PC-3 (cell line): ENCODE data around the gene MASP1. TPM values are rescaled to one million over a fixed set of nuclear protein-coding genes. Genes with fewer than 3 reads are reported as not detected.

Experiments
- ATAC-seq: fragments of 200-7000 bp; cut with Tn5 transposase; 2 replicates; pipeline ENCODE4 v1.9.1; 2020; ENCODE audit warnings: mild to moderate bottlenecking, moderate library complexity
- BruUV-seq: library from RNA; stranded (reverse); fragments of 400-500 nt; replicated peaks from 2 replicates; lab custom pipeline; 2021; lab: Mats Ljungman, UMichigan
- CTCF ChIA-PET: fragments of 300-600 bp; sonication (Branson Sonifier 250); formaldehyde crosslinking; loops from one replicate; lab custom pipeline; 2022; ENCODE audit warnings: antibody characterized with exemption; lab: Charles Lee
- POLR2A ChIA-PET: fragments of 300-600 bp; sonication (Branson Sonifier 250); formaldehyde crosslinking; loops from one replicate; lab custom pipeline; 2022; ENCODE audit warnings: antibody characterized with exemption; ENCODE audit not compliant: unreplicated experiment; lab: Charles Lee
- DNase-seq: peaks from one replicate; pipeline ENCODE4 v3.0.0-alpha.2; 2015
- H2AFZ ChIP-seq: fragments of 300-600 bp; sonication (generic); 2 replicates; pipeline ENCODE4 v1.6.0; 2016; ENCODE audit warnings: antibody characterized with exemption, low read length
- H3F3A ChIP-seq: fragments of 300-600 bp; sonication (generic); one replicate; pipeline ENCODE4 v1.6.0; 2017; ENCODE audit warnings: antibody characterized with exemption, low read length, control low read depth, mild to moderate bottlenecking; ENCODE audit not compliant: unreplicated experiment
- H3K27ac ChIP-seq: fragments of 300-600 bp; sonication (generic); 2 replicates; pipeline ENCODE4 v1.5.1; 2016; ENCODE audit warnings: mild to moderate bottlenecking, low read length
- H3K27me3 ChIP-seq: fragments of 300-600 bp; sonication (generic); 2 replicates; pipeline ENCODE4 v1.6.1; 2016; ENCODE audit warnings: low read length, mixed read lengths
- H3K36me3 ChIP-seq: fragments of 300-600 bp; sonication (generic); 2 replicates; pipeline ENCODE4 v1.6.1; 2016; ENCODE audit warnings: low read depth, mixed run types, low read length, mixed read lengths
- H3K4me1 ChIP-seq: fragments of 300-600 bp; sonication (generic); 2 replicates; pipeline ENCODE4 v1.5.1; 2016; ENCODE audit warnings: low read length; ENCODE audit not compliant: insufficient read depth
- H3K4me2 ChIP-seq: fragments of 300-600 bp; sonication (generic); 2 replicates; pipeline ENCODE4 v1.6.0; 2016; ENCODE audit warnings: low read length
- H3K4me3 ChIP-seq: fragments of 300-600 bp; sonication (generic); 2 replicates; pipeline ENCODE4 v1.5.1; 2016; ENCODE audit warnings: mild to moderate bottlenecking, low read length, mixed read lengths
- H3K79me2 ChIP-seq: fragments of 300-600 bp; sonication (generic); 2 replicates; pipeline ENCODE4 v1.6.1; 2017; ENCODE audit warnings: low read length, mixed read lengths
- H3K9ac ChIP-seq: fragments of 300-600 bp; sonication (generic); 2 replicates; pipeline ENCODE4 v1.6.0; 2016; ENCODE audit warnings: mild to moderate bottlenecking, low read length
- H3K9me2 ChIP-seq: fragments of 300-600 bp; sonication (generic); replicated peaks from 2 replicates; pipeline ENCODE4 v1.6.1; 2016; ENCODE audit warnings: mixed run types, low read length, mixed read lengths
- H3K9me3 ChIP-seq: fragments of 300-600 bp; sonication (generic); 2 replicates; pipeline ENCODE4 v1.6.1; 2016; ENCODE audit warnings: low read length, mixed read lengths
- H4K20me1 ChIP-seq: fragments of 300-600 bp; sonication (generic); 2 replicates; pipeline ENCODE4 v1.6.1; 2016; ENCODE audit warnings: low read length, mixed read lengths
- CTCF ChIP-seq: fragments of 300-600 bp; sonication (generic); conservative IDR thresholded peaks from 2 replicates; pipeline ENCODE4 v1.5.1; 2017; ENCODE audit warnings: antibody characterized with exemption, low read depth, mild to moderate bottlenecking, low read length
- EZH2 ChIP-seq: fragments of 300-600 bp; sonication (generic); IDR thresholded peaks from one replicate; pipeline ENCODE4 v1.6.1; 2017; ENCODE audit warnings: antibody characterized with exemption, mild to moderate bottlenecking, low read length; ENCODE audit not compliant: unreplicated experiment
- EZH2phosphoT487 ChIP-seq: fragments of 300-600 bp; sonication (generic); IDR thresholded peaks from 2 replicates; pipeline ENCODE4 v1.6.1; 2018; ENCODE audit warnings: mild to moderate bottlenecking, antibody characterized with exemption, low read length, borderline replicate concordance
- intact Hi-C: fragments of 100-400 bp; cut with micrococcal nuclease; formaldehyde crosslinking; loops from 2 replicates; pipeline ENCODE4 v1.9.0; 2023
- total RNA-seq: library from RNA; depleted of rRNA; stranded (reverse); fragments of >200 nt; gene quantifications from 2 replicates; pipeline ENCODE4 v1.2.3, GENCODE V29; 2014

The MASP1 gene
- total RNA-seq, 1 experiment from 2014 or later: 0.07 TPM

DNA sequence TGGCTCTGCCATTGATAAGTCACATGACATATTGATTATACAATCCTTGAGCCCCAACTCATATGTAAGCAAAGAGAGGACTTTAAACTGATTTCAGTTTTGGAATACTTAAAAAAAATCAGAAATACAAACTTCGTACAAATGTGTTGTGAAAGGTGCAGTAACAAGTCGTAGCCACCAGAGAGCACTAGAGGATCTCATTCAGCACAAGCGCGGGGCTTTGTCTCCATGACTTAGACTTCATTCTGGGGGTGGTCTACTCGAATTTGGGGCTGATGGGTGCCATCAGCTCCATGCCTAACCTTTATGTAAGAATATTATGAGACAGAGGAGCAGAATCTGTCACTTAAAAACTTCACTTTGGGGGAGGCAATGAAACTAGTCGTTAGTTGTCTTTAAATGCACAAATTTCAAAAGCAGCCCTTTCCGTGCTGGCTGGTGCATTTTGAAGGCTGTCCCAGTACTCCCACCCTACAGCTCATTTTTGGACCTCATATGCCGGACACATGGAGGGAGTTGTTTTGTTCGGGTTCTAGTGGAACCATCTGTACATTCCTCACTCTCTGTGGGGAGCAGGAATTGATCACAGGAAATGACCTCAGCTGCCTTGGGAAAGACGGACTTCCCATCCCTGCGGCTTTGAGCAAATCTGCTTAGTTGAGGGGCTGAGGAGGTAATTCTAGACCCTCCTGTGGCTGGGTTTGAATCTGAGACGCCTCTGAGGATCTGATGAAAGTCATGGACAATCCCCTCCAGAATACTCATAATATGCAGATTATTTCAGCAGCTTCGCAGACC lies 27.5 kb upstream of the MASP1 start:
- Histone ChIP-seq H3K9me3 (no peaks in the 10 kb centered on the region), H3K79me2 (no peaks in the 10 kb centered on the region), H3K36me3 (no peaks in the 10 kb centered on the region), H3K9ac (no peak overlapping the region), H3K27ac (no peak overlapping the region), H2AFZ (peak overlapping the region; percentile 77), H3K27me3 (peaks cover 46% of the 10 kb centered on the region), H3K4me2 (peak overlapping the region; percentile 80), H3K4me3 (peak overlapping the region; percentile 57), H3F3A (no peaks in the 10 kb centered on the region), H3K9me2 (no peaks in the 10 kb centered on the region), H3K4me1 (peaks cover 4% of the 10 kb centered on the region; the same call in 1 of the 2 replicates), H4K20me1 (no peaks in the 10 kb centered on the region)
- no TSS peak for BruUV-seq
- POLR2A ChIA-PET: no interaction called here
- DNase-seq: peak; percentile 67
- CTCF ChIA-PET: interaction anchor here (1.6 to 3.0 kb wide), 2 partner anchors 99 to 360 kb away, joined by 9 to 24 read pairs (median 19); no protein-coding TSS in a partner anchor
- intact Hi-C loops: loop anchor here (1.0 to 10.0 kb wide), 6 partner anchors 99 to 395 kb away; no protein-coding TSS in a partner anchor
- TF ChIP-seq CTCF (peak; percentile 95), EZH2phosphoT487 (no peak)
- ATAC-seq: peak; percentile 54

DNA sequence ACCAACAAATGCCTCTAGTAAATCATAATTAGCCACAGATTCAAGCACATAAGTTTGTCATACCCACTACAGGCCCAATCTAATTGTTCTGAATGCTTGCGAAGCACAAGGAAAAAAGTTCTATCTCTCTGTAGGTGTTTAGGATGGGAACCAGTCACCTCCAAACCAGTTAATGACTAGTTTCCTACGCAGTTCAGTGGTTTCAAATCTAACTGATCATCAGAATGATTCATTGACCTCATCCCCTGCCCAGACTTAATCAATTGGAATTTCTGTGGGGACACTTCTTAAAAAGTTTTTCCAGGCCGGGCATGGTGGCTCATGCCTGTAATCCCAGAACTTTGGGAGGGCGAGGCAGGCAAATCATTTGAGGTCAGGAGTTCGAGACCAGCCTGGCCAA lies 24.3 kb upstream of the MASP1 start:
- peaks cover 55% of the 10 kb centered on the region for H3K27me3 ChIP-seq
- ATAC-seq (no peak), DNase-seq (no peak)
- H3K9me2 ChIP-seq: no peaks in the 10 kb centered on the region
- POLR2A ChIA-PET: no interaction called here
- no peak overlapping the region for H3K4me3 ChIP-seq
- H3K4me2 ChIP-seq: no peak overlapping the region
- H2AFZ ChIP-seq: no peak overlapping the region
- H4K20me1 ChIP-seq: no peaks in the 10 kb centered on the region
- no peak for TF ChIP-seq EZH2phosphoT487
- intact Hi-C loops: loop anchor here (5.0 to 10.0 kb wide), 2 partner anchors 201 to 241 kb away; no protein-coding TSS in a partner anchor
- no peaks in the 10 kb centered on the region for H3K79me2 ChIP-seq
- no peak overlapping the region for H3K9ac ChIP-seq
- no TSS peak for BruUV-seq
- CTCF ChIA-PET: interaction anchor here (3.0 kb wide), 1 partner anchor 363 kb away, joined by 24 read pairs; no protein-coding TSS in a partner anchor
- H3K36me3 ChIP-seq: no peaks in the 10 kb centered on the region
- no peak overlapping the region for H3K27ac ChIP-seq
- no peaks in the 10 kb centered on the region for H3K9me3 ChIP-seq
- peaks cover 4% of the 10 kb centered on the region; the same call in 1 of the 2 replicates for H3K4me1 ChIP-seq
- no peaks in the 10 kb centered on the region for H3F3A ChIP-seq

DNA sequence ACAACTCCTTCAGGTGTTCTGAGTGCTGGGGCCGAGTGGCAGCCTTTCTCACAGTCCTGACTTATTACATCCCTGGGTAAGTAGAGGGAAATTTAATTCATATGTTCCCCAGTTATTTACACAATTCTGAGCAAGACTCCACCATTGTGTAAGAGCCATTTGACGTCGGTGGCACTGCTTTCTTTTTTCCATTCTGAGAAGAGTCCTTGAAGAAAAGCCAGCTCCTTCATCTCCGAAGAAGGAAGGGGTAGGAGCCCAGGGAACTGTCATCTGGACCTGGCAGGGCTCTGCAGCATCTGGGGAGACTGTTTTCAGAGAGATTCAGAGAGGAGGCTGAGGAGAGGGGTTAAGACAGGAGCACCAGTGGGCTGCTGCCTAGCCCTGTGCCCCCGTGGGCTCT lies 22.6 kb upstream of the MASP1 start:
- no TSS peak for BruUV-seq
- DNase-seq (no peak), ATAC-seq (no peak)
- H3K9me2 ChIP-seq: no peaks in the 10 kb centered on the region
- TF ChIP-seq EZH2phosphoT487 (no peak), CTCF (no peak), EZH2 (no peak)
- H3K4me2 ChIP-seq: no peak overlapping the region
- ChIA-PET POLR2A (no interaction called here), CTCF (no interaction called here)
- peaks cover 69% of the 10 kb centered on the region for H3K27me3 ChIP-seq
- no peak overlapping the region for H3K4me3 ChIP-seq
- intact Hi-C loops: loop anchor here (10.0 kb wide), 1 partner anchor 199 kb away; no protein-coding TSS in a partner anchor
- H3K9me3 ChIP-seq: no peaks in the 10 kb centered on the region
- no peaks in the 10 kb centered on the region for H3F3A ChIP-seq
- H3K36me3 ChIP-seq: no peaks in the 10 kb centered on the region
- H3K79me2 ChIP-seq: no peaks in the 10 kb centered on the region
- H4K20me1 ChIP-seq: no peaks in the 10 kb centered on the region
- H3K9ac ChIP-seq: no peak overlapping the region
- H3K4me1 ChIP-seq: peaks cover 3% of the 10 kb centered on the region; the same call in 1 of the 2 replicates
- no peak overlapping the region for H2AFZ ChIP-seq
- H3K27ac ChIP-seq: no peak overlapping the region
